ENCODE data around the gene MEN1. TPM values are rescaled to one million over a fixed set of nuclear protein-coding genes. Genes with fewer than 3 reads are reported as not detected.
A peak's percentile ranks its signal among the peaks of the same experiment; 100 is the strongest.

Gene MEN1
- polyA plus RNA-seq, 1 donor (not counting 4 experiments of a cell fraction or from before 2014, with no cell fraction given), result 14.2 TPM

DNA sequence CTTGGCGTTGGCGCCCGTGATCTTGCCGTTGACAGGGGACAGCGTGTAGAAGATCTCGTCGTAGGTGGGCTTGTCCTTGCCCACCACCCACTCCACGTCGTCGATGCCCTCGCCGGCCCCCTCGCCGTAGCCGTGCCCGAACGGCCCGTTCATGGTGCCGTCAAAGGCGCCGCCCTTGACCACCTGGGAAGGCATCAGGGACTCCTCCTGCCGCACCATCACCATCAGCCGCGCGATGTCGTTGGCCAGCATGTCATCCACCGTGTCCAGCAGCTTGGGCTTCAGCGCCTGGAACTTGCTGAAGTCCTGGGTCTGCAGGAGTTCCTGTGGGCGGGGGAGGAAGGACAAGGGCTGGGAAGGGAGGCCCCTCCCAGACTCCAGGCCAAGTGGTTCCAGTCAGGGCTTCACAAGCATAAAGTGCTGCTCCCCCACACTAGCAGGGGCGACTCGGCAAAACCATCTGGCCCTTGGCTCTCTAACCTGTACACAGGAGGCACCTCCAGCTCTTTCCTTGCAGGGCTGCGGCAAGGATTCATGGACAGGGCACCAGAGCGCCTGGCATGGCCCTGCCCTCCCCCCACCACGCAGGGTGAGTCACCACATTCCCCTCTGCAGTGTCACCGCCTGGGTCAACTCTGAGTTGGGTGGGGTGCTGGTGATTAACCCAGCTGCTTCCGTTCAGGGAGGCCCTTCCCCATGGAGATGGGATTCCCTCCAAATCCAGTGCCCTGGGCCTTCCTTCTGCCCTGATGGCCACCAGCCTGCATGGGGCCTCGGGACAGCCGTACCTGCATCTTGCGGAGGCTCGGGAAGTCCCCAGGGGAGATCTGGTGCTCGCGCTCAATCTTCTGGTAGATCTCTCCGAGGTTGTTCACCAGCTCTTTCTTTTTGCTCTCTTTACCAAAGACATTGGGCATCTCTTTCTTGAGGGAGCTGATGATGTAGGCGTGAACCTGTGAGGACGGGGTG, 44.5 kb upstream of the MEN1 start:
- H3K9ac ChIP-seq (ENCODE audit: control insufficient read depth, extremely low read depth, insufficient read depth, low read length), result peak overlapping the region; percentile 80
- FAIRE-seq, result peak; percentile 89
- H4K20me1 ChIP-seq (ENCODE audit: control insufficient read depth, extremely low read depth, insufficient read depth, low read length), result no peaks in the 10 kb centered on the region
- dilution Hi-C loops (cut with MboI; ENCODE audit: extremely low pct_ligation_motif_present, low sequenced_read_pairs), result no loop called here
- H3K4me3 ChIP-seq (ENCODE audit: control insufficient read depth in 2 of 3, extremely low read depth in 1 of 3, insufficient read depth in 2 of 3, low read depth in 1 of 3, low read length in 3 of 3), result peak overlapping the region in 2 of 3 experiments; percentile 14 to 24
- peak overlapping the region; percentile 69 for H3K4me2 ChIP-seq (ENCODE audit: control insufficient read depth, extremely low read depth, insufficient read depth, low read depth, low read length)
- H3K27me3 ChIP-seq (ENCODE audit: control insufficient read depth, extremely low read depth, insufficient read depth, low read length), result no peaks in the 10 kb centered on the region
- no peaks in the 10 kb centered on the region for H3K9me1 ChIP-seq (ENCODE audit: control insufficient read depth, extremely low read depth, insufficient read depth, low read length)
- peak overlapping the region; percentile 88 for H3K27ac ChIP-seq (ENCODE audit: control insufficient read depth, insufficient read depth, low read length)
- TF ChIP-seq, protein P1, sequence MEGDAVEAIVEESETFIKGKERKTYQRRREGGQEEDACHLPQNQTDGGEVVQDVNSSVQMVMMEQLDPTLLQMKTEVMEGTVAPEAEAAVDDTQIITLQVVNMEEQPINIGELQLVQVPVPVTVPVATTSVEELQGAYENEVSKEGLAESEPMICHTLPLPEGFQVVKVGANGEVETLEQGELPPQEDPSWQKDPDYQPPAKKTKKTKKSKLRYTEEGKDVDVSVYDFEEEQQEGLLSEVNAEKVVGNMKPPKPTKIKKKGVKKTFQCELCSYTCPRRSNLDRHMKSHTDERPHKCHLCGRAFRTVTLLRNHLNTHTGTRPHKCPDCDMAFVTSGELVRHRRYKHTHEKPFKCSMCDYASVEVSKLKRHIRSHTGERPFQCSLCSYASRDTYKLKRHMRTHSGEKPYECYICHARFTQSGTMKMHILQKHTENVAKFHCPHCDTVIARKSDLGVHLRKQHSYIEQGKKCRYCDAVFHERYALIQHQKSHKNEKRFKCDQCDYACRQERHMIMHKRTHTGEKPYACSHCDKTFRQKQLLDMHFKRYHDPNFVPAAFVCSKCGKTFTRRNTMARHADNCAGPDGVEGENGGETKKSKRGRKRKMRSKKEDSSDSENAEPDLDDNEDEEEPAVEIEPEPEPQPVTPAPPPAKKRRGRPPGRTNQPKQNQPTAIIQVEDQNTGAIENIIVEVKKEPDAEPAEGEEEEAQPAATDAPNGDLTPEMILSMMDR (optimal IDR thresholded peaks at IDR 0.05 in 1 of 3, IDR thresholded peaks at IDR 0.05 in 1 of 3, conservative IDR thresholded peaks at IDR 0.05 in 1 of 3; ENCODE audit: extremely low read depth in 1 of 3, insufficient read depth in 2 of 3, low read length in 3 of 3), result no peak
- TF ChIP-seq EZH2 (IDR thresholded peaks at IDR 0.05; ENCODE audit: low read length), result no peak
- no peaks in the 10 kb centered on the region for H3K9me3 ChIP-seq (ENCODE audit: control insufficient read depth, low read depth, low read length)
- peaks cover 47% of the 10 kb centered on the region for H3K4me1 ChIP-seq (ENCODE audit: control insufficient read depth, extremely low read depth, insufficient read depth, low read length)
- DNase-seq (ENCODE audit: low read depth, low spot score), result peak; percentile 84
- H3K36me3 ChIP-seq (ENCODE audit: control insufficient read depth in 2 of 2, extremely low read depth in 1 of 2, insufficient read depth in 2 of 2, low read length in 2 of 2), result peaks cover 22 to 64% of the 10 kb centered on the region in 2 experiments
- H2AFZ ChIP-seq (ENCODE audit: control insufficient read depth, low read length), result no peak overlapping the region
- peaks cover 29% of the 10 kb centered on the region for H3K79me2 ChIP-seq (ENCODE audit: control insufficient read depth, insufficient read depth, low read length)

GRCh38 chr11:64854157-64854533, 43.8 kb upstream of the MEN1 start:
- no peak overlapping the region for H3K4me3 ChIP-seq (ENCODE audit: control insufficient read depth in 2 of 3, extremely low read depth in 1 of 3, insufficient read depth in 2 of 3, low read depth in 1 of 3, low read length in 3 of 3)
- H3K9me3 ChIP-seq (ENCODE audit: control insufficient read depth, low read depth, low read length), result no peaks in the 10 kb centered on the region
- peaks cover 28% of the 10 kb centered on the region for H3K79me2 ChIP-seq (ENCODE audit: control insufficient read depth, insufficient read depth, low read length)
- H3K9me1 ChIP-seq (ENCODE audit: control insufficient read depth, extremely low read depth, insufficient read depth, low read length), result no peaks in the 10 kb centered on the region
- FAIRE-seq (no peak), DNase-seq (ENCODE audit: low read depth, low spot score) (no peak)
- H3K36me3 ChIP-seq (ENCODE audit: control insufficient read depth in 2 of 2, extremely low read depth in 1 of 2, insufficient read depth in 2 of 2, low read length in 2 of 2), result peaks cover 17 to 64% of the 10 kb centered on the region in 2 experiments
- H3K9ac ChIP-seq (ENCODE audit: control insufficient read depth, extremely low read depth, insufficient read depth, low read length), result no peak overlapping the region
- H4K20me1 ChIP-seq (ENCODE audit: control insufficient read depth, extremely low read depth, insufficient read depth, low read length), result no peaks in the 10 kb centered on the region
- no peak for TF ChIP-seq EZH2 (IDR thresholded peaks at IDR 0.05; ENCODE audit: low read length)
- TF ChIP-seq, protein P1 (optimal IDR thresholded peaks at IDR 0.05 in 1 of 3, IDR thresholded peaks at IDR 0.05 in 1 of 3, conservative IDR thresholded peaks at IDR 0.05 in 1 of 3; ENCODE audit: extremely low read depth in 1 of 3, insufficient read depth in 2 of 3, low read length in 3 of 3), result no peak
- dilution Hi-C loops (cut with MboI; ENCODE audit: extremely low pct_ligation_motif_present, low sequenced_read_pairs), result no loop called here
- no peak overlapping the region for H3K4me2 ChIP-seq (ENCODE audit: control insufficient read depth, extremely low read depth, insufficient read depth, low read depth, low read length)
- peak overlapping the region; percentile 88 for H3K27ac ChIP-seq (ENCODE audit: control insufficient read depth, insufficient read depth, low read length)
- H2AFZ ChIP-seq (ENCODE audit: control insufficient read depth, low read length), result no peak overlapping the region
- H3K4me1 ChIP-seq (ENCODE audit: control insufficient read depth, extremely low read depth, insufficient read depth, low read length), result peaks cover 51% of the 10 kb centered on the region
- H3K27me3 ChIP-seq (ENCODE audit: control insufficient read depth, extremely low read depth, insufficient read depth, low read length), result no peaks in the 10 kb centered on the region

All from keratinocyte (primary cell).